Sigmoid colon (tissue), 7 donors: ENCODE results near the gene IFI44L. TPM values are rescaled to one million over a fixed set of nuclear protein-coding genes. Genes with fewer than 3 reads are reported as not detected.
A peak's percentile ranks its signal among the peaks of the same experiment; 100 is the strongest.

Experiments
- DNase-seq: peaks from one replicate; pipeline ENCODE4 v3.0.0-alpha.2; 2019
- H3K27ac ChIP-seq, 4 donors: fragments of 200-600 bp; sonication (generic); one replicate each; pipeline ENCODE4 v1.5.1; 2016 to 2019; ENCODE audit warnings: mild to moderate bottlenecking in 1 of 4
- H3K27me3 ChIP-seq, 3 donors: fragments of 200-600 bp; sonication (generic); one replicate each; pipeline ENCODE4 v1.5.1; 2019; ENCODE audit warnings: mild to moderate bottlenecking in 1 of 3
- H3K36me3 ChIP-seq, 4 donors: fragments of 200-600 bp; sonication (generic); one replicate each; pipeline ENCODE4 v1.5.1; 2016 to 2019
- H3K4me1 ChIP-seq, 4 donors: fragments of 200-600 bp; sonication (generic); one replicate each; pipeline ENCODE4 v1.5.1; 2017 to 2019
- H3K4me3 ChIP-seq, 4 donors: fragments of 200-600 bp; sonication (generic); one replicate each; pipeline ENCODE4 v1.5.1; 2017 to 2019; ENCODE audit warnings: mild to moderate bottlenecking in 2 of 4, moderate library complexity in 1 of 4
- H3K9me3 ChIP-seq, 4 donors: fragments of 200-600 bp in 3 of 4; sonication (generic) in 3 of 4; one replicate each; pipeline versions ENCODE4 v1.5.1 to v1.6.1; 2013 to 2019
- CTCF ChIP-seq, 4 experiments: fragments of 450-650 bp in 3 of 4; fragments of 200-600 bp in 1 of 4; IDR thresholded peaks; one replicate each; pipeline ENCODE4 v1.5.1; 2016 to 2019; ENCODE audit warnings: antibody characterized with exemption in 4 of 4, mild to moderate bottlenecking in 3 of 4, moderate library complexity in 2 of 4
- EP300 ChIP-seq, 4 donors: sonication (generic); formaldehyde crosslinking; IDR thresholded peaks; one replicate each; pipeline ENCODE4 v1.6.1; 2017; ENCODE audit warnings: antibody characterized with exemption in 4 of 4
- POLR2A ChIP-seq, 2 donors: fragments of 450-650 bp; IDR thresholded peaks; one replicate each; pipeline ENCODE4 v1.6.1; 2016; ENCODE audit warnings: antibody characterized with exemption in 2 of 2, mild to moderate bottlenecking in 2 of 2, moderate library complexity in 2 of 2
- POLR2AphosphoS5 ChIP-seq, 4 donors: sonication (generic); formaldehyde crosslinking; IDR thresholded peaks; one replicate each; pipeline ENCODE4 v1.6.1; 2017; ENCODE audit warnings: antibody characterized with exemption in 4 of 4
- WGBS, 2 donors: extraction: QIAGEN DNeasy Blood & Tissue Kit; methylation state at CpG; one replicate each; pipeline ENCODE4 v1.1.7; 2013; 5-methylcytosine and 5-hydroxymethylcytosine counted together
- intact Hi-C: fragments of 100-400 bp; cut with DNase I; formaldehyde crosslinking; loops from one replicate; pipeline ENCODE4 v1.15.1; 2023
- polyA plus RNA-seq, 3 donors: library from polyadenylated mRNA; stranded (reverse); fragments of 200-250 nt; gene quantifications; one replicate each; pipeline ENCODE4 v1.2.3, GENCODE V29; 2013
- total RNA-seq, 4 donors: library from RNA; depleted of rRNA; stranded (reverse); fragments of >200 nt; gene quantifications; one replicate each; pipeline ENCODE4 v1.1.0, GENCODE V29; 2016
- donor health status: healthy with polysubstance abuse.
- donor health status: Bipolar disorder and iron deficiency.
- donor health status: healthy.

The IFI44L gene
- total and polyA plus RNA-seq, 7 donors = 1.6 to 18.4 (median 7.8) TPM

- no peak for DNase-seq
- TF ChIP-seq EP300 (IDR thresholded peaks at IDR 0.05) (no peak), POLR2AphosphoS5 (IDR thresholded peaks at IDR 0.05) (no peak), POLR2A (IDR thresholded peaks at IDR 0.05) (no peak), CTCF (IDR thresholded peaks at IDR 0.05) (no peak)
- intact Hi-C loops = no loop called here
- peaks cover 0 to 11% (median 4%) of the 10 kb centered on the region in 4 donors for H3K4me1 ChIP-seq
- H3K4me3 ChIP-seq = peak overlapping the region; percentile 7 to 40 (median 33)
- H3K27me3 ChIP-seq = no peaks in the 10 kb centered on the region
- peaks cover 0 to 4% (median 0%) of the 10 kb centered on the region in 4 donors for H3K36me3 ChIP-seq
- H3K27ac ChIP-seq = peak overlapping the region; percentile 36 to 57 (median 50)
- WGBS, 2 donors = 54 to 82% methylated on average over 6 of the region's 6 CpGs
- no peaks in the 10 kb centered on the region for H3K9me3 ChIP-seq
Observed at GRCh38 chr1:78650114-78650660, 29.9 kb downstream of the IFI44L start.

GRCh38 chr1:78651241-78651640 is 31.0 kb downstream of the IFI44L start:
- H3K27ac ChIP-seq = peak overlapping the region in 1 of 4 donors; percentile 2
- H3K27me3 ChIP-seq = no peaks in the 10 kb centered on the region
- peak overlapping the region in 3 of 4 donors; percentile 28 to 40 (median 38) for H3K4me3 ChIP-seq
- no peaks in the 10 kb centered on the region for H3K9me3 ChIP-seq
- TF ChIP-seq POLR2A (IDR thresholded peaks at IDR 0.05) = no peak
- TF ChIP-seq CTCF (IDR thresholded peaks at IDR 0.05) = no peak
- peak in 1 of 4 donors; percentile 15 for TF ChIP-seq POLR2AphosphoS5 (IDR thresholded peaks at IDR 0.05)
- no peak for TF ChIP-seq EP300 (IDR thresholded peaks at IDR 0.05)
- peaks cover 0 to 4% (median 0%) of the 10 kb centered on the region in 4 donors for H3K36me3 ChIP-seq
- WGBS, 2 donors = 42 to 82% methylated on average over 12 of the region's 12 CpGs
- H3K4me1 ChIP-seq = peaks cover 0 to 11% (median 4%) of the 10 kb centered on the region in 4 donors
- no peak for DNase-seq
- intact Hi-C loops = no loop called here

GRCh38 chr1:78652019-78652560 is 31.8 kb downstream of the IFI44L start:
- Histone ChIP-seq H3K4me3 (peak overlapping the region in 3 of 4 donors; percentile 28 to 40 (median 38)), H3K4me1 (peaks cover 0 to 11% (median 4%) of the 10 kb centered on the region in 4 donors), H3K27me3 (no peaks in the 10 kb centered on the region), H3K27ac (peak overlapping the region in 1 of 4 donors; percentile 2), H3K9me3 (no peaks in the 10 kb centered on the region), H3K36me3 (peaks cover 0 to 4% (median 0%) of the 10 kb centered on the region in 4 donors)
- TF ChIP-seq POLR2A (IDR thresholded peaks at IDR 0.05) = no peak
- TF ChIP-seq POLR2AphosphoS5 (IDR thresholded peaks at IDR 0.05) = no peak
- no peak for TF ChIP-seq EP300 (IDR thresholded peaks at IDR 0.05)
- 88 to 91% methylated on average over 17 of the region's 17 CpGs for WGBS, 2 donors
- intact Hi-C loops = no loop called here
- no peak for DNase-seq

GRCh38 chr1:78658901-78659300 is 38.7 kb downstream of the IFI44L start:
- intact Hi-C loops = no loop called here
- Histone ChIP-seq H3K9me3 (no peaks in the 10 kb centered on the region), H3K4me1 (no peaks in the 10 kb centered on the region), H3K36me3 (peaks cover 0 to 40% (median 6%) of the 10 kb centered on the region in 4 donors), H3K27me3 (no peaks in the 10 kb centered on the region), H3K4me3 (no peak overlapping the region), H3K27ac (no peak overlapping the region)
- TF ChIP-seq POLR2AphosphoS5 (IDR thresholded peaks at IDR 0.05) = no peak
- no peak for TF ChIP-seq POLR2A (IDR thresholded peaks at IDR 0.05)
- TF ChIP-seq EP300 (IDR thresholded peaks at IDR 0.05) = no peak
- TF ChIP-seq CTCF (IDR thresholded peaks at IDR 0.05) = no peak
- 95 to 100% methylated on average over 1 of the region's 1 CpG for WGBS, 2 donors
- DNase-seq = no peak

- Histone ChIP-seq H3K27ac (no peak overlapping the region), H3K27me3 (no peaks in the 10 kb centered on the region), H3K36me3 (peaks cover 0 to 33% (median 5%) of the 10 kb centered on the region in 4 donors), H3K4me3 (no peak overlapping the region), H3K9me3 (no peaks in the 10 kb centered on the region), H3K4me1 (no peaks in the 10 kb centered on the region)
- intact Hi-C loops = no loop called here
- 84 to 86% methylated on average over 2 of the region's 2 CpGs for WGBS, 2 donors
- no peak for DNase-seq
- TF ChIP-seq EP300 (IDR thresholded peaks at IDR 0.05) = no peak
- no peak for TF ChIP-seq CTCF (IDR thresholded peaks at IDR 0.05)
- no peak for TF ChIP-seq POLR2A (IDR thresholded peaks at IDR 0.05)
- no peak for TF ChIP-seq POLR2AphosphoS5 (IDR thresholded peaks at IDR 0.05)
Observed at GRCh38 chr1:78663923-78664322, 43.7 kb downstream of the IFI44L start.
